GM18517 (cell line): ENCODE results near the gene RPS6KA2.
"Not testable (repeated sequence)": the region's sequence is repeated elsewhere in the genome, so short reads cannot be mapped to it uniquely, and the experiment has no call there.

Experiments
- ATAC-seq: cut with Tn5 transposase; IDR thresholded peaks from one replicate; pipeline ENCODE4 v1.9.1; 2021; ENCODE audit warnings: mild to moderate bottlenecking, moderate library complexity; ENCODE audit not compliant: unreplicated experiment

The RPS6KA2 gene

GRCh38 chr6:166558156-166559005 lies 68.7 kb downstream of the RPS6KA2 start:
- no peak for ATAC-seq

DNA sequence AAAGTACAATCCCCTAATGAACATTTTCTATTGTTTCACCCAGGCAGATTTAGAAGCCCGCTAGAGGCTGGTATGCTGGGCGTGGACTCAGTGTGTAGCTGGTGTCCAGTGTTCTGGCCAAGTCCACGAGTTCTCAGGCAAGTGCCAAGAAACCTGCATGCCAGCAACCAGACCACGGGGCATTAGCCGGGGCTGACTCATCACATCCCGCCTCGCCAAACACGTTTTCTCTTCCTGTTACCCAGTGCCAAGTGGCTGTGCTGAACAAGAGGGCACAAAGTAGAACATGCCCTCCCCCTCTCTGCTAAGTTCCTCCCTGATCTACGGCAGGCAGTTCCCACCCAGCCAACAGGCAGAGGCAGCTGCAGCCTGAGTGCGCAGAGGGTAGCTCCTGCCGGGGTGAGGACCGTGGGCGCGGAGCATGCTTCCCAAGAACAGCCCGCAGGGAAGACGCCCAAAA lies 70.2 kb downstream of the RPS6KA2 start:
- ATAC-seq = no peak

- ATAC-seq = no peak
These were observed 70.7 kb downstream of the RPS6KA2 start for GRCh38 chr6:166556336-166556735.

DNA sequence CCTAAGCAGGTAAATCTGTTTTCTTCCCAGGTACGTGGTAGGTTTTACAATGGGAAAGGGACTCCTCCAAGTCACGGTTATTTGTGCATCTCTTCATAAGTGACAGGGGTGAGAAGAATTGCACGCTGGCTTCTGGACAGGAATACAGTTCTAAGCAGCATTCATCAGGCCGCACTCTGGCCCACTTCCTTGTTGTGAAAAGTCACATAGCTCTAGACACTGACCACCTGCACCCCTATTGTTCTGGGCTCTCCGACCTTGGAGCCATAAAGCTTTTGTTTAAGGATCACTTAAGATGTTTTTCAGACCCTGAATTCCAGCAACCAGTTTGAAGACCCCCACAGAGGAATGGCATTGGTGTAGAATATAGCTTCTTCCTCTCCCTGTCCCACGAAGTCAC lies 72.0 kb downstream of the RPS6KA2 start:
- no peak for ATAC-seq

- ATAC-seq = no peak
These were observed 72.7 kb downstream of the RPS6KA2 start for GRCh38 chr6:166554316-166554715.

DNA sequence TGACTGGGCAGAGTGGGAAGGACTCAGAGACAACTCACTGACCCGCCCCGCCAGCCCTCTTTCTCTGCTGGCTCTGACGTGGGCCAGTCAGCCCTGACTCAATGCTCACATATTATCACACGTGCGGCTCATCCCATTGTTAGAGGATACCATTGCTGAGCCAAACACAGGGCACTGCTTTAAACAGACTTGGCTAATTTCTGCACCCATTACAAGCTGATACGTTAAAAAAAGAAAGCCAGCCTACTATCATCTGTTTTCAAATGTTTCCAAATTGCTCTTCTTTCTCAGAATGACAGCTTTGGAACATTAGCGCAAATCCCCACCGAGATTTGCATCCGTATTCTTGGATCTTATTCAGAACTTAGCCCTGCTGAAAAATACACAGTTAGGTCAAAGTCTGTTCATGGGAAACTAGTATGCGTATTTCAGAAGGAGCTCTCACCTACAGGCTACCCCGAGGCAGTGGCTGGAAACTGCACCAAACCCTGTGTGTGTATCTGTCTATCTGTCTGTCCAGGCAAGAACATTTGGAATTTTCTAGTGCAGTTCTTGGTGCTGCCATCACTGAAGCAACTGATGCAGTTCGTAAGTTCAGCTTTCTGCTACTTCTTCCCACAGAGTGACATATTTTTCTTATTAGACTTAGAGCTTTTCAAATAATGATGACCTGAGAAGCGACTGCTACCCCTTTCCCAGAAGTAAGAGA lies 73.3 kb downstream of the RPS6KA2 start:
- no peak for ATAC-seq

DNA sequence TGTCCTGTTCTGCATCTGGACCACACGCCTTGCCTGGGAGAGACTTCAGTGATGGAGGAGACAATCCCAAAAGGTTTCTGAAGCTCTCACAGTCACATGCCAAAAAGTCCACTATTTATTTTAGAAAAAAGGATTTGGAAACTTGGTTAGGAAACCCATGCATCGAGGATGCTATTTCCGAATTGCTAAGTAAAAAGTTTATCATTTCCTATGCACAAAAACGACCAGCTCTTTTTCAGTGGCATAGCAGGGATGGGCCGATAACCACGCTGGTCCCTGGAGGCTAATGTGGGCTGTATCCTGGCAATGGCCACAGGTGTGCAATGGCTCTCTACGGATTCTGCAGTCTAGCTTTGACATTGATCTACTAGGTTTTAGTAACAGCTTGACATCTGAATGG lies 74.5 kb downstream of the RPS6KA2 start:
- no peak for ATAC-seq

DNA sequence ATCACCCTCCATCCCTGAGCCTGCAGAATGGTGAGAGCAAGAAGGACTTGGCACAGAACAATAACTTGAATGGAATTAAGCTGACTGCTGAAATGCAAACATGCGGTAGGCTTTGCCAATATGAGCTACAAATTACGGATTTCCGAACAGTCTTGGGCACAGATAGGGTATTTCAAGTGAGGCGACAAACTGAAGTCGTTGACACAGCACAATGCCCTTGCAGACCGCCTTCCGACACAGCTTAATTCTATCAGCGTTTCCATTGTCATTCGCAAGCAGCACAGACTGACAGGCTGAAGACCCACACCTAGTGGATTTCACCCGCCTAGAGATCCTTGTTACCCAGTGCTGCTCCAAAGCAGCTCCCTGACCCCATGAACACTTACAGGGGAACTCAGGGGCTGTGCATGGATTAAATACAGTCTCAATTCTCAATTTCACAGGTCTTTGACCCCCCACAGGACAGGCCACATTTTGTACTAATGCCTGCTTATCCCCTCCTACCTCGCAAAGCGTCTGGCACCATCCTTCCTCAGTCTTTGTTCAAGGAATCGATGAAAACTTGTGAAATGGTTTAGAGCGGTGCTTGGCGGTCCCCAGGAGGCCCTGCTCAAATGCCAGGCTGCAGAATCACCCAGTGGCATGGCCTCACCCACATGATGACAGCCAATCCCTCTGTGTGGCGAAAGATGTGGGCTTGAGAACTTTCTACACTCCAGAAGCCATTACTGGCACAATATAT lies 75.1 kb downstream of the RPS6KA2 start:
- ATAC-seq = no peak

GRCh38 chr6:166546653-166547052 lies 80.4 kb downstream of the RPS6KA2 start:
- ATAC-seq = no peak

- ATAC-seq = no peak
These were observed 81.7 kb downstream of the RPS6KA2 start for GRCh38 chr6:166545156-166546034.

GRCh38 chr6:166544296-166544605 lies 82.8 kb downstream of the RPS6KA2 start:
- no peak for ATAC-seq

GRCh38 chr6:166543603-166544295 lies 83.3 kb downstream of the RPS6KA2 start:
- ATAC-seq = no peak

DNA sequence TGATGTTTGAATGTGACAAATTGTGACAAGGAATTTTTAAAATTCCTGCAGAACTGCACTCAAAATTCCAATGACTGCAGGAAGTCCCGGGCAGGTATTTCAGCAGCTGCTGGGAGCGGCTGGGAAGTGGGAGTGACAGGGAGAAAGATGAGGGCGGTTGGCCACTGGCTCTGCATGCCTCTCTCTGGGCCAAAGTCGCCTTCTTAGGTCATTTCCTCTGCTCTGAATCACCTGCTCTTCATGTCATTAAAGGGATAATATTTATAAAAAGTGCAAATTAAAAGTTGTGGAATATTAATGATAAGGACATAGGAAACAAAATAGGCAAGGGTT lies 84.5 kb downstream of the RPS6KA2 start:
- no peak for ATAC-seq

- peak; percentile 36 for ATAC-seq
These were observed 85.0 kb downstream of the RPS6KA2 start for GRCh38 chr6:166541876-166542579.

- ATAC-seq = peak; percentile 34
These were observed 85.7 kb downstream of the RPS6KA2 start for GRCh38 chr6:166541366-166541765.

GRCh38 chr6:166540631-166541331 lies 86.3 kb downstream of the RPS6KA2 start:
- ATAC-seq = peak; percentile 99

- no peak for ATAC-seq
These were observed 87.5 kb downstream of the RPS6KA2 start for GRCh38 chr6:166539543-166539942.

GRCh38 chr6:166539011-166539385 lies 88.1 kb downstream of the RPS6KA2 start:
- not testable (repeated sequence) for ATAC-seq
